OCI-LY3 (cell line): ENCODE data around the gene CASP12.

Experiments
- H2AFZ ChIP-seq: fragments of 200-600, 300-600 bp; shearing (Covaris generic); 2 replicates; pipeline ENCODE4 v1.6.0; 2014; ENCODE audit warnings: antibody characterized with exemption, low read depth, low read length
- H3K27ac ChIP-seq: fragments of 200-600, 300-600 bp; sonication (generic); 2 replicates; pipeline ENCODE4 v1.5.1; 2014; ENCODE audit warnings: mild to moderate bottlenecking, low read length, moderate library complexity, mixed read lengths
- H3K27me3 ChIP-seq: fragments of 200-600, 300-600 bp; sonication (generic); 2 replicates; pipeline ENCODE4 v1.6.1; 2014; ENCODE audit warnings: low read depth, low read length, mixed read lengths
- H3K36me3 ChIP-seq: fragments of 200-600, 300-600 bp; sonication (generic); replicated peaks from 2 replicates; pipeline ENCODE3; 2014; ENCODE audit warnings: low read depth, low read length, mixed read lengths
- H3K4me1 ChIP-seq: fragments of 300-600, 200-600 bp; sonication (generic); 2 replicates; pipeline ENCODE4 v1.6.1; 2014; ENCODE audit warnings: low read length, mixed read lengths
- H3K4me2 ChIP-seq: fragments of 200-600, 300-600 bp; sonication (generic); 2 replicates; pipeline ENCODE4 v1.6.1; 2014; ENCODE audit warnings: low read length, mixed read lengths
- H3K4me3 ChIP-seq: fragments of 300-600, 200-600 bp; sonication (generic); 2 replicates; pipeline ENCODE4 v1.5.1; 2014; ENCODE audit warnings: antibody characterized with exemption, mild to moderate bottlenecking, low read length, moderate library complexity
- H3K79me2 ChIP-seq: fragments of 300-600, 200-600 bp; shearing (Covaris generic); 2 replicates; pipeline ENCODE4 v1.6.1; 2014; ENCODE audit warnings: mild to moderate bottlenecking, low read length, mixed read lengths
- H3K9ac ChIP-seq: fragments of 300-600, 200-600 bp; shearing (Covaris generic); 2 replicates; pipeline ENCODE4 v1.6.0; 2014; ENCODE audit warnings: mild to moderate bottlenecking, low read length, moderate library complexity
- H3K9me3 ChIP-seq: fragments of 200-600, 300-600 bp; shearing (Covaris generic); 2 replicates; pipeline ENCODE4 v1.6.1; 2014; ENCODE audit warnings: low read length, mixed read lengths; ENCODE audit not compliant: insufficient read depth
- H4K20me1 ChIP-seq: fragments of 200-600, 300-600 bp; sonication (generic); 2 replicates; pipeline ENCODE4 v1.6.1; 2016; ENCODE audit warnings: low read length, mixed read lengths; ENCODE audit not compliant: insufficient read depth
- EZH2phosphoT487 ChIP-seq: fragments of 200-600 bp; shearing (Covaris generic); IDR thresholded peaks from 2 replicates; pipeline ENCODE4 v1.6.1; 2018; ENCODE audit warnings: antibody characterized with exemption, mixed run types, low read depth
- TF ChIP-seq, protein P1 (sequence below): fragments of 200-600, 300-600 bp; sonication (generic); IDR thresholded peaks from 2 replicates; pipeline ENCODE4 v1.5.1; 2014; ENCODE audit warnings: antibody characterized with exemption, low read length, low read depth

Gene CASP12

DNA sequence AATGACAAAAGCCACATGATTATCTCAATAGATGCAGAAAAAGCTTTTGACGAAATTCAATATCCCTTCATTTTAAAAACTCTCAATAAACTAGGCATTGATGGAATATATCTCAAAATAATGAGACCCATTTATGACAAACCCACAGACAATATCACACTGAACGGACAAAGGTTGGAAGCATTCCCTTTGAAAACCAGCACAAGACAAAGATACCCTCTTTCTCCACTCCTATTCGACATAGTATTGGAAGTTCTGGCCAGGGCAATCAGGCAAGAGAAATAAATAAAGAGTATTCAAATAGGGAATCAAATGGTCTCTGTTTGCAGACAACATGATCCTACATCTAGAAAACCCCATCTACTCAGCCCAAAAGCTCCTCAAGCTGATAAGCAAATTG, 52.0 kb downstream of the CASP12 start:
- Histone ChIP-seq H3K79me2 (no peaks in the 10 kb centered on the region), H3K4me3 (no peak overlapping the region), H3K9me3 (no peaks in the 10 kb centered on the region), H4K20me1 (no peaks in the 10 kb centered on the region), H3K4me2 (no peak overlapping the region), H3K27me3 (no peaks in the 10 kb centered on the region), H3K36me3 (no peaks in the 10 kb centered on the region), H3K4me1 (peaks cover 17% of the 10 kb centered on the region), H2AFZ (no peak overlapping the region), H3K27ac (no peak overlapping the region), H3K9ac (no peak overlapping the region)
- no peak for TF ChIP-seq EZH2phosphoT487
- TF ChIP-seq, protein P1, sequence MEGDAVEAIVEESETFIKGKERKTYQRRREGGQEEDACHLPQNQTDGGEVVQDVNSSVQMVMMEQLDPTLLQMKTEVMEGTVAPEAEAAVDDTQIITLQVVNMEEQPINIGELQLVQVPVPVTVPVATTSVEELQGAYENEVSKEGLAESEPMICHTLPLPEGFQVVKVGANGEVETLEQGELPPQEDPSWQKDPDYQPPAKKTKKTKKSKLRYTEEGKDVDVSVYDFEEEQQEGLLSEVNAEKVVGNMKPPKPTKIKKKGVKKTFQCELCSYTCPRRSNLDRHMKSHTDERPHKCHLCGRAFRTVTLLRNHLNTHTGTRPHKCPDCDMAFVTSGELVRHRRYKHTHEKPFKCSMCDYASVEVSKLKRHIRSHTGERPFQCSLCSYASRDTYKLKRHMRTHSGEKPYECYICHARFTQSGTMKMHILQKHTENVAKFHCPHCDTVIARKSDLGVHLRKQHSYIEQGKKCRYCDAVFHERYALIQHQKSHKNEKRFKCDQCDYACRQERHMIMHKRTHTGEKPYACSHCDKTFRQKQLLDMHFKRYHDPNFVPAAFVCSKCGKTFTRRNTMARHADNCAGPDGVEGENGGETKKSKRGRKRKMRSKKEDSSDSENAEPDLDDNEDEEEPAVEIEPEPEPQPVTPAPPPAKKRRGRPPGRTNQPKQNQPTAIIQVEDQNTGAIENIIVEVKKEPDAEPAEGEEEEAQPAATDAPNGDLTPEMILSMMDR = no peak

DNA sequence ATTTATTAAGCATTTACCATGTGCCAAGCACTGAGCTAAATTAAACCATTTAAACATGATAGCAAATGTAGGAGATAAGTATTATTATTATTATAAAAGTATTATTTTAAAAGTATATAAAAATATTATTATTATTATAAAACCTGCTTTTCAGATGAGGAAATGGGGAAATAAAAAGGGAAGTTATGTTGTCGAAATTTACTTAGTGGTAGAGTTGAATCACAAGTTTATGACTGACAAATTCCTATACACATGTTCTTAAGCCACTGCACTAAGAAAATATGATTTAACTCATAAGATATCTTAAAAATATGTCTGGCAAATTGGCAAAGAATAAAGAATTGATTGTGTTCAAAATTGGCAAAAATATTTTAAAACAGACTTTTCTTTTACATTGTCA, 53.8 kb downstream of the CASP12 start:
- no peaks in the 10 kb centered on the region for H3K36me3 ChIP-seq
- H3K4me1 ChIP-seq = peaks cover 17% of the 10 kb centered on the region
- H3K4me3 ChIP-seq = no peak overlapping the region
- no peaks in the 10 kb centered on the region for H3K27me3 ChIP-seq
- H4K20me1 ChIP-seq = no peaks in the 10 kb centered on the region
- no peak overlapping the region for H3K27ac ChIP-seq
- no peak overlapping the region; the same call in 1 of the 2 replicates for H3K9ac ChIP-seq
- H3K9me3 ChIP-seq = no peaks in the 10 kb centered on the region
- TF ChIP-seq EZH2phosphoT487 = no peak
- TF ChIP-seq, protein P1 = no peak
- no peaks in the 10 kb centered on the region for H3K79me2 ChIP-seq
- H3K4me2 ChIP-seq = no peak overlapping the region
- H2AFZ ChIP-seq = no peak overlapping the region

DNA sequence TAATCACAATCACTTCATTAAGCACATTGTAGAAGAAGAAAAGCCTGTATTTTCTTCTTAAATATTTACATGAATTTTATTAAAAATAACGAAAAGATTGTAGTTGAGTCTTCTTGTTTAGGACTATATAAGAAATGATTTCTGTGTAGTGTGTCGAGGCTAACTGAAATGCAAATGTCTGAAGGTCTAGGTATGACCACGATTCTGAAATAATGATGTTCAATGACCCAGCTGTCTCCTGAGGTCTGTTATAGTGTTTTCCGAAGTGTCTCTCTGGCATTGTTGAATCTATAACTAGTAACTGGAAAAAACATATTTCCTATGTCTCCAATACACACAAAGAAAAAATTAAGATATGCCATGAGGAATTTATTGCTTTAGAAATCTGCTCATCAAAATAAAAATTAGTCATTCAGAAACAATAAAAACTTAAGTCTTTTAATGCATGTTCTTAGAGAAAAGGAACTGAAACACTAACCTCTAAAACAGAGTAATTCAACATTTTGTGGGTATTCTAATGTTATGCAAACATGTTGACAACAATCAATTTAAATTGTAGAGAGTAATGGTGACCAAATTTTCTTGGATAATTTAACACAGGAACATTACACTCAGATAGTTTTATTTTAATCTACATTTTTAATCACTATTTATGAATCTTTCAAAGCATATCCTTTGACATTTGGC, 55.0 kb downstream of the CASP12 start:
- Histone ChIP-seq H3K4me3 (no peak overlapping the region), H3K79me2 (no peaks in the 10 kb centered on the region), H3K9ac (no peak overlapping the region), H3K4me1 (peaks cover 17% of the 10 kb centered on the region), H2AFZ (no peak overlapping the region), H3K27me3 (no peaks in the 10 kb centered on the region), H3K9me3 (no peaks in the 10 kb centered on the region), H4K20me1 (no peaks in the 10 kb centered on the region), H3K36me3 (no peaks in the 10 kb centered on the region), H3K4me2 (no peak overlapping the region), H3K27ac (no peak overlapping the region)
- TF ChIP-seq EZH2phosphoT487 = no peak
- TF ChIP-seq, protein P1 = no peak

DNA sequence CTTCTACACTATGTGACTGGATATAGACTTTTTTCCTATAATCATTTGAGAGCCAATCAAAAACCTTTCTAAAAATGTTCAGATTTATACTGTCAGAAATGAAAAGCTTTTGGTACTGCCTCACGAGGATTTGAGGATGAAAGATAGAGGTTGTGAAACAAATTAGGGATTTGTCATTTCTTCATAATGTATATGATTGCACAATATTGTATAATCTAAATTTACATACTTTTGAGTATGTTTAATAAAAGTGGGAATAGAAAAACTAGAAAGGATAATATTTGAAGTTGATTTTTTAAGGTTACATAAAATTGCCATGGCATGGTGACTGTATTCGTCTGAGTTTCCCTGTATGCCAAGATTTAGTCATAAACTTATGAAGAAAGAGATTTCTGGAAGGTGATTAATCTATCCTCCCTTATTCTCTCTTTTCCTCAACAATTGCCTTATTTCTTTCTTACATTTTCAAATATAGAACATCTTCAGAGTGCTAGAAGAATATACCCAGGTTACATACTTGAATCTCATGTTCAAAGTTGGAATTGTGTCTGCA, 56.2 kb downstream of the CASP12 start:
- Histone ChIP-seq H3K79me2 (no peaks in the 10 kb centered on the region), H4K20me1 (no peaks in the 10 kb centered on the region), H3K27ac (no peak overlapping the region), H3K36me3 (no peaks in the 10 kb centered on the region), H3K27me3 (no peaks in the 10 kb centered on the region), H3K9me3 (no peaks in the 10 kb centered on the region), H3K4me1 (peaks cover 17% of the 10 kb centered on the region), H3K9ac (no peak overlapping the region), H3K4me3 (no peak overlapping the region), H2AFZ (no peak overlapping the region), H3K4me2 (no peak overlapping the region)
- TF ChIP-seq, protein P1 = no peak
- no peak for TF ChIP-seq EZH2phosphoT487
